KG1 (cell line): ENCODE measurements around the gene RNU1-2.
"Not testable (repeated sequence)": the region's sequence is repeated elsewhere in the genome, so short reads cannot be mapped to it uniquely, and the experiment has no call there.

Source experiments
- DNase-seq: peaks from one replicate; lab custom pipeline; 2025; lab: John Stamatoyannopoulos, UW

The RNU1-2 gene

GRCh38 chr1:16911851-16912721, 16.3 kb downstream of the RNU1-2 start:
- DNase-seq, result not testable (repeated sequence)

- not testable (repeated sequence) for DNase-seq
Measured at GRCh38 chr1:16912742-16913141, 17.0 kb downstream of the RNU1-2 start.

GRCh38 chr1:16913181-16913832, 17.5 kb downstream of the RNU1-2 start:
- no peak for DNase-seq

GRCh38 chr1:16913833-16914662, 18.3 kb downstream of the RNU1-2 start:
- peak; percentile 92 for DNase-seq

- DNase-seq, result not testable (repeated sequence)
Measured at GRCh38 chr1:16914928-16915626, 19.3 kb downstream of the RNU1-2 start.

- no peak for DNase-seq
Measured at GRCh38 chr1:16915627-16915973, 19.8 kb downstream of the RNU1-2 start.

- DNase-seq, result not testable (repeated sequence)
Measured at GRCh38 chr1:16916036-16916880, 20.5 kb downstream of the RNU1-2 start.

- no peak for DNase-seq
Measured at GRCh38 chr1:16918371-16918770, 22.6 kb downstream of the RNU1-2 start.

- not testable (repeated sequence) for DNase-seq
Measured at GRCh38 chr1:16918936-16919665, 23.3 kb downstream of the RNU1-2 start.

GRCh38 chr1:16920951-16921350, 25.2 kb downstream of the RNU1-2 start:
- no peak for DNase-seq

GRCh38 chr1:16921391-16922185, 25.8 kb downstream of the RNU1-2 start, which contains the start of gene CROCC:
TSS of gene CROCC (plus strand) at chr1:16921931. CDS start at chr1:16922019, 88 bp downstream.
- peak; percentile 12 for DNase-seq

- DNase-seq, result no peak
Measured at GRCh38 chr1:16922466-16922865, 26.7 kb downstream of the RNU1-2 start.

GRCh38 chr1:16922885-16923431, 27.2 kb downstream of the RNU1-2 start:
- no peak for DNase-seq

- no peak for DNase-seq
Measured at GRCh38 chr1:16924216-16924918, 28.6 kb downstream of the RNU1-2 start.

GRCh38 chr1:16924919-16925477, 29.2 kb downstream of the RNU1-2 start:
- DNase-seq, result no peak

- DNase-seq, result no peak
Measured at GRCh38 chr1:16925635-16926490, 30.1 kb downstream of the RNU1-2 start.

GRCh38 chr1:16926491-16927073, 30.8 kb downstream of the RNU1-2 start:
- no peak for DNase-seq
